Fibroblast of mammary gland (primary cell): ENCODE results near the gene EDN2.

Experiments used
- DNase-seq: peaks from one replicate; pipeline ENCODE4 v3.0.0-alpha.2; 2010; ENCODE audit warnings: low read depth
- H3K4me3 ChIP-seq: 2 replicates; pipeline ENCODE4 v1.5.1; 2011; ENCODE audit warnings: low read depth, mild to moderate bottlenecking, low read length, moderate library complexity; ENCODE audit not compliant: control insufficient read depth
- TF ChIP-seq, protein P1 (sequence below): conservative IDR thresholded peaks from 2 replicates; pipeline ENCODE4 v1.5.1; 2011; ENCODE audit warnings: low read depth, low read length, inconsistent platforms; ENCODE audit not compliant: control insufficient read depth, insufficient read depth

The EDN2 gene

DNA sequence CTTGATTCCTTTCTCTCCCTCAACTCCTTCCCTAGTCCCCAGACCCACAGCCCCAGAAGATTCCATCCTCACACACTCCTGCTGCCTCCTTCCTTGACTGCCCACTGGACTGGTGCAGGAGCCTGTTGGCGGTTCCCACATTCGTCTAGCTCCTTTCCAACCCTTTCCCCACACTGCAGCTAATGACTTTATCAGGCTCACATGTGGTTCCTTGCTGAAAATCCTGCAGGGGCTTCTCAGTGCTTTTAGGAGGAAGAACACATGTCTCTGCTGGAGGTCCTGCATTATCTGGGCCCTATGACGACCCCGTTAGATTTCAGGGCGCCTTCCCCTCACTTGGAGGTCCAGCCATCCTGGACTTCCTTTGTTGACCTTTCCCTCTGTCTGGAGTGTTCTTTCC, 50.2 kb downstream of the EDN2 start:
- DNase-seq: no peak
- TF ChIP-seq, protein P1, sequence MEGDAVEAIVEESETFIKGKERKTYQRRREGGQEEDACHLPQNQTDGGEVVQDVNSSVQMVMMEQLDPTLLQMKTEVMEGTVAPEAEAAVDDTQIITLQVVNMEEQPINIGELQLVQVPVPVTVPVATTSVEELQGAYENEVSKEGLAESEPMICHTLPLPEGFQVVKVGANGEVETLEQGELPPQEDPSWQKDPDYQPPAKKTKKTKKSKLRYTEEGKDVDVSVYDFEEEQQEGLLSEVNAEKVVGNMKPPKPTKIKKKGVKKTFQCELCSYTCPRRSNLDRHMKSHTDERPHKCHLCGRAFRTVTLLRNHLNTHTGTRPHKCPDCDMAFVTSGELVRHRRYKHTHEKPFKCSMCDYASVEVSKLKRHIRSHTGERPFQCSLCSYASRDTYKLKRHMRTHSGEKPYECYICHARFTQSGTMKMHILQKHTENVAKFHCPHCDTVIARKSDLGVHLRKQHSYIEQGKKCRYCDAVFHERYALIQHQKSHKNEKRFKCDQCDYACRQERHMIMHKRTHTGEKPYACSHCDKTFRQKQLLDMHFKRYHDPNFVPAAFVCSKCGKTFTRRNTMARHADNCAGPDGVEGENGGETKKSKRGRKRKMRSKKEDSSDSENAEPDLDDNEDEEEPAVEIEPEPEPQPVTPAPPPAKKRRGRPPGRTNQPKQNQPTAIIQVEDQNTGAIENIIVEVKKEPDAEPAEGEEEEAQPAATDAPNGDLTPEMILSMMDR: no peak
- no peak overlapping the region for H3K4me3 ChIP-seq

DNA sequence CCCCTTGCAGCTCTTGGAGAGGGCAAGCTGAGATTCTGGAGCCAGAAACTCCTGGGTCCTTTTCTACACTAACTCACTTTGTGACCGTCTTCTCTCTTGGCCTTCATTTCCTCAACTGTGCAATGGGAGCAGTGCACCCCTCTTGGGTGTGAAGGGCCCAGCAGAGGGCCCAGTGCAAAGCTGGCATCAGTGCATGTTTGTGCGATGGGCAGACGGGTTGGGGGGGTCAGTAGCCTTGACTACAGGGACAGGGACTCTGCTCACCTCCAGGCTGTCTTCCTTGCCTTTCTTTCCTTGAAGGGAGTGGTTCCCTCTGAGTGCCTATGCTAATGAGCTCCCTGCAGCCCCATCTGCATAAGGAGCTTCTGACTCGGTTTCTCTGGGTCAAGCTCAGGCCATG, 51.0 kb downstream of the EDN2 start:
- DNase-seq: no peak
- TF ChIP-seq, protein P1: no peak
- H3K4me3 ChIP-seq: no peak overlapping the region

DNA sequence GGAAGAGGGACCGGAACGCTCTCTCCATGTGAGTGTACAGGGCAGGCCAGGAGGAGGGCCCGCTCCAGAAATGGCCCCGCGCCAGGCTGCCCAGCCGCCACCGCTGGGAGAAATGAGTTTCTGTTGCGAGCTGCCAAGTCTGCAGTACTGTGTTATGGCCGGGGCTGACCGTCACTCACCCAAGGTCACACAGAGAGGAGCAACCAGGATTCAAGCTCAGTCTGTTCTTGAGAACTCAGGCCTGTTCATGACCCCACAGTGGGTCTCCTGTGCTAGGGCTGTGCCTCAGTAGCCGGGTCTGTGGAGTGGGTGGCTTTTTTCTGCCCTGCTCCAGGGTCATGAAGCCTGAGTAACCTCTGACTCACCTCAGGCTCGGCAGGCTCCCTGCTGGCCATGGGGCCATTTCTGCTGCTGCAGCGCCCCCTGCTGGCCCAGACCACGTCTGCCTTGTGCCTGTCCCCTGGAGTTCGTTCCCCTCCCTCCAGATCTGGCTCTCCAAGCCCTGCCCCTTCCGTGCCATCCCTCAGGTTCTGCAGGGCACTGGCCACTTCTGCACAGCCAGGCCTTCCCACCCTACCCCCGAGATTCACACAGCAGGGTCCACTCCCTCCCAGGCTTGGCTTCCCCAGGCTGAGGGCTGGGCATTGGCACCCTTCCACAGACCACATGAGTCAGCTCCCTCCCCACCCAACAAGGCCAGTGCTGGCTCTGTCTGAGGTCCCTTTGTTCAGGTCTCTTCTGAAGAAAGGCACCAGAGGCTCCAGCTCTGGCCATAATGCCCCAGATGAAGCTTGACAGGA, 51.8 kb downstream of the EDN2 start:
- DNase-seq: peak; percentile 86
- no peak overlapping the region for H3K4me3 ChIP-seq
- TF ChIP-seq, protein P1: peak; percentile 92

DNA sequence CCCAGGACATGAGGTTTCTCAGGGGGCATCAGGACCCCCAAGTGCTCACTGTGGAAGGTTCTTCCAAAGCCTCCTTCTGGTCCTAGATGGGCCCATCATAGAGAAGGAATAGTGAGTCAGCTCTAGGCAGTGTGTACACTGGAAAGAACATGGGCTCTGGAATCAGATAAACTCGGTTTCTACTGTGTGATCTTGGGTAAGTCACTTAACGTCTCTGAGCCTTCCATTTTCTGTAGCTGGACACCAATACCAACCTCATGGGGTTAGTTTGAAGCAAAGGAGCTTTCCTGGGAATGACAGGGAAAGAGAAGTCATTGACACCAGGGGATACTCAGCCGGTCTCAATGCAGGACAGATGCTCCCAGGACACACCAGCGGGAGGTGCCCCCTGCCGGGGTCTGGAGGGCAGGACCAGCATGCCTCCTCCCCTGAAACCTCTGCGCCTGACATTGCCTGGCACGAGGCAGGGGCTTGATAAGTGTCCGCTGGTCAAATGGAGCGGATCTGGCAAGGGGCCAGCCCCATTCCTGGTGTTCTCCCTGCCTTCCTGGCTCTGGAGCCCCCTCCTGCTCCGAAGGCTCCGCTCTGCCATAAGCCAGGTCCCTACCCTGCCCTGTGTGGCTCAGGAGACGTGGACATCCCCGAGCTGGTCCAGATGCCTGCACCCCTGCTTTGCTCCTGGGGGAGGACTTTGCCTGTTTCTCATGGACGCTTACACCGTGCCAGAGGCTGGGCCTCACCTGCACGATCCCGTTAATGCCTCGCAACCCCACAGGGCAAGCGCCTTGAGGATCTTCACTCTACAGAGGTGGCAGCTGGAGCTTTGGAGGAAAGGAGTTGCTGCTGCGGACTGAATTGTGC, 52.8 kb downstream of the EDN2 start:
- TF ChIP-seq, protein P1: no peak
- DNase-seq: no peak
- no peak overlapping the region for H3K4me3 ChIP-seq

DNA sequence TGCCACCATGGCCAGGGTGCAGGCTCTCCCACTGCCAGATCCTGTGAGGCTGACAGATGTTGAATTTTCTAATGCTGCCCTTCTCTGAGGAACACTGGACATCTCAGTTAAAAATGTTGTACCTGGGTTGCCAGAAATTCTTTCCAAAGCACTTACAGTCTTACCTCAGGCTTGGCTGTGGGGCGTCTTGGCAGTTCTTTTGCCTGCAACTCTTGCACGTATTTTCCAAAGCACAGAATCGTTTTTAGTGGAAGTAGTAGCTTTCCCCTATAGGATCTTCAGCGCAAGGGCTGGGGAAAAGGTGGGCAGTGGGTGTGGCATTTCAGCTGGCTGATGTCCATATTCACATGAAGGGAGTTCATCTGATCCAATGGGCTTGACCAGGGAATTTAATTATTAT, 53.9 kb downstream of the EDN2 start:
- no peak overlapping the region for H3K4me3 ChIP-seq
- TF ChIP-seq, protein P1: no peak
- DNase-seq: no peak

DNA sequence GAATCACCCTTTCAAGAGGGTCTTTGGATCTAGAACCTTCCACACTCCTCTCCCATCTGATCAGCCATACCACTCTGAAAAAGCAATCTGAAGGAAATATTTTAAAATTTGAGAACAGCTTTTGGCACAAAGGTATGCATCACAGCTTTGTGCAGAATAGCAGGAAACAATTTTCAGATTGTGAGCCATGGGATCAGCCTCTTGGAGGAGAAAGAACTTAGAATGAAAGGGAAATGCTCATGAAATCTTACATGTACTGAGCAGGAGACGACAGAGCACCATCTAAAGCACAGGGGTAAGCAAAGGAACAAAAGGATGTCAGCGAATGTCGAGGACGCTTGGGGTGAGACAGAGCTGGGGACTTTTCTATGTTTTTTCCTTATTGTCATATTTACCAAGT, 54.4 kb downstream of the EDN2 start:
- TF ChIP-seq, protein P1: no peak
- no peak overlapping the region for H3K4me3 ChIP-seq
- DNase-seq: no peak
